MM.1S (cell line): ENCODE measurements around the gene COX8C.

Experiments used
- DNase-seq: peaks from one replicate; pipeline ENCODE4 v3.0.0-alpha.2; 2015
- H2AFZ ChIP-seq: fragments of 300-600 bp; sonication (generic); 2 replicates; pipeline ENCODE4 v1.6.0; 2016; ENCODE audit warnings: antibody characterized with exemption, low read length
- H3F3A ChIP-seq: fragments of 300-600 bp; sonication (generic); 2 replicates; pipeline ENCODE4 v1.6.1; 2016; ENCODE audit warnings: mild to moderate bottlenecking, antibody characterized with exemption, low read length, moderate library complexity, mixed read lengths; ENCODE audit not compliant: insufficient read depth
- H3K27ac ChIP-seq: fragments of 300-600 bp; sonication (generic); 2 replicates; pipeline ENCODE4 v1.5.1; 2016; ENCODE audit warnings: mild to moderate bottlenecking, low read length
- H3K27me3 ChIP-seq: fragments of 300-600 bp; sonication (generic); replicated peaks from 2 replicates; pipeline ENCODE4 v1.6.0; 2016; ENCODE audit warnings: low read length; ENCODE audit not compliant: insufficient read depth
- H3K36me3 ChIP-seq: fragments of 300-600 bp; sonication (generic); replicated peaks from 2 replicates; pipeline ENCODE4 v1.6.1; 2016; ENCODE audit warnings: mild to moderate bottlenecking, low read length, mixed read lengths; ENCODE audit not compliant: insufficient read depth
- H3K4me1 ChIP-seq: fragments of 300-600 bp; sonication (generic); 2 replicates; pipeline ENCODE4 v1.6.1; 2016; ENCODE audit warnings: low read length, mixed read lengths
- H3K4me2 ChIP-seq: fragments of 300-600 bp; sonication (generic); 2 replicates; pipeline ENCODE4 v1.6.0; 2016; ENCODE audit warnings: low read depth, low read length
- H3K4me3 ChIP-seq: fragments of 300-600 bp; sonication (generic); 2 replicates; pipeline ENCODE4 v1.5.1; 2016; ENCODE audit warnings: low read length, mixed read lengths
- H3K79me2 ChIP-seq: fragments of 300-600 bp; sonication (generic); 2 replicates; pipeline ENCODE4 v1.6.1; 2016; ENCODE audit warnings: mixed run types, low read length, mixed read lengths
- H3K9ac ChIP-seq: fragments of 300-600 bp; sonication (generic); 2 replicates; pipeline ENCODE4 v1.6.1; 2016; ENCODE audit warnings: low read length, mixed read lengths
- H3K9me2 ChIP-seq: fragments of 300-600 bp; sonication (generic); replicated peaks from 2 replicates; pipeline ENCODE4 v1.6.1; 2016; ENCODE audit warnings: mild to moderate bottlenecking, low read length, mixed read lengths; ENCODE audit not compliant: insufficient read depth
- H3K9me3 ChIP-seq: fragments of 300-600 bp; sonication (generic); replicated peaks from 2 replicates; pipeline ENCODE4 v1.6.1; 2016; ENCODE audit warnings: mild to moderate bottlenecking, low read length, mixed read lengths; ENCODE audit not compliant: insufficient read depth
- H4K20me1 ChIP-seq: fragments of 300-600 bp; sonication (generic); 2 replicates; pipeline ENCODE4 v1.6.1; 2016; ENCODE audit warnings: mild to moderate bottlenecking, low read length, moderate library complexity, mixed read lengths; ENCODE audit not compliant: insufficient read depth
- EZH2 ChIP-seq: fragments of 300-600 bp; sonication (generic); optimal IDR thresholded peaks from 2 replicates; pipeline ENCODE3; 2017; ENCODE audit warnings: low read depth, mild to moderate bottlenecking, antibody characterized with exemption, low read length, mixed read lengths
- EZH2phosphoT487 ChIP-seq: fragments of 300-600 bp; sonication (generic); IDR thresholded peaks from 2 replicates; pipeline ENCODE4 v1.6.1; 2018; ENCODE audit warnings: antibody characterized with exemption, low read length
- TF ChIP-seq, protein P1 (sequence below): fragments of 300-600 bp; sonication (generic); IDR thresholded peaks from 2 replicates; pipeline ENCODE4 v1.5.1; 2016; ENCODE audit warnings: antibody characterized with exemption, low read length, mixed read lengths

The COX8C gene

DNA sequence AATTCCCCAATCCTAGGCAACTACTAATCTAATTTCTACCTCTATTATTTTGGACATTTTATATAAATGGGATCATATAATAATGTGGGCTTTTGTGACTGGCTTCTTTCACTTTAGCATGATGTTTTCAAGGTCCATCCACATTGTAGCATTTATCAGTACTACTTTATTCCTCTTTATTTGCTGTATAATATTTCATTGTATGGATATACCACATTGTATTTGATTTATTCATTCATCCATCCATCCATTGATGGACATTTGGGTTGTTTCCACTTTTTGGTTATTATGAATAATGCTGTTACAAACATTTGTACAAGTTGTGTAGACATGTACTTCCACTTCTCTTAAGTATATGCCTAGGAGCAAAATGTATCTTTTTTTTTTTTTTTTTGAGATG, 31.4 kb upstream of the COX8C start:
- H3K9ac ChIP-seq, result no peak overlapping the region
- H3K4me3 ChIP-seq, result no peak overlapping the region
- H3K9me2 ChIP-seq, result no peaks in the 10 kb centered on the region
- H3K36me3 ChIP-seq, result no peaks in the 10 kb centered on the region
- TF ChIP-seq EZH2phosphoT487 (no peak), EZH2 (no peak)
- TF ChIP-seq, protein P1, sequence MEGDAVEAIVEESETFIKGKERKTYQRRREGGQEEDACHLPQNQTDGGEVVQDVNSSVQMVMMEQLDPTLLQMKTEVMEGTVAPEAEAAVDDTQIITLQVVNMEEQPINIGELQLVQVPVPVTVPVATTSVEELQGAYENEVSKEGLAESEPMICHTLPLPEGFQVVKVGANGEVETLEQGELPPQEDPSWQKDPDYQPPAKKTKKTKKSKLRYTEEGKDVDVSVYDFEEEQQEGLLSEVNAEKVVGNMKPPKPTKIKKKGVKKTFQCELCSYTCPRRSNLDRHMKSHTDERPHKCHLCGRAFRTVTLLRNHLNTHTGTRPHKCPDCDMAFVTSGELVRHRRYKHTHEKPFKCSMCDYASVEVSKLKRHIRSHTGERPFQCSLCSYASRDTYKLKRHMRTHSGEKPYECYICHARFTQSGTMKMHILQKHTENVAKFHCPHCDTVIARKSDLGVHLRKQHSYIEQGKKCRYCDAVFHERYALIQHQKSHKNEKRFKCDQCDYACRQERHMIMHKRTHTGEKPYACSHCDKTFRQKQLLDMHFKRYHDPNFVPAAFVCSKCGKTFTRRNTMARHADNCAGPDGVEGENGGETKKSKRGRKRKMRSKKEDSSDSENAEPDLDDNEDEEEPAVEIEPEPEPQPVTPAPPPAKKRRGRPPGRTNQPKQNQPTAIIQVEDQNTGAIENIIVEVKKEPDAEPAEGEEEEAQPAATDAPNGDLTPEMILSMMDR, result no peak
- no peak overlapping the region for H3K4me2 ChIP-seq
- H3K4me1 ChIP-seq, result peaks cover 9% of the 10 kb centered on the region; the same call in 1 of the 2 replicates
- H3K27ac ChIP-seq, result no peak overlapping the region
- DNase-seq, result no peak
- no peaks in the 10 kb centered on the region for H3F3A ChIP-seq
- peaks cover 89% of the 10 kb centered on the region for H3K79me2 ChIP-seq
- H3K27me3 ChIP-seq, result no peaks in the 10 kb centered on the region
- H3K9me3 ChIP-seq, result no peaks in the 10 kb centered on the region
- no peaks in the 10 kb centered on the region for H4K20me1 ChIP-seq
- H2AFZ ChIP-seq, result no peak overlapping the region

DNA sequence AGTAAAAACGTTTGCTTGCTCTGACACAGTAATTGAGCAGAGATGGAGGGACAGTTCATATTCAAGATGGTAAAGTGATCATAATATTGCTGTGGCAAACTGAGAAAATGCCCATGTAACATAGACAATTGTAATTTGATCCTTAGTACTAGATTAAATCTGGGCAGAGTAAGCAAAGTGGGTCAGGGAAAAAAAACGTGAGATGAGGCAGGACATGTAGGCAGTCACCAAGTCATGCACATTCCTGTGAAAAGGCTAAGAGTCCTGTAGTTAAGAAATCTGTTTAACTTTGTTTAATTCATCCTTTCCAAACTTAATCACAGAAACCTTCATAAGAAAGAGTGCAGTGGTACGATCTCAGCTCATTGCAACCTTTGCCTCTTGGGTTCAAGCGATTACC, 30.3 kb upstream of the COX8C start:
- H3K27me3 ChIP-seq, result no peaks in the 10 kb centered on the region
- no peaks in the 10 kb centered on the region for H4K20me1 ChIP-seq
- H3F3A ChIP-seq, result no peaks in the 10 kb centered on the region
- H3K79me2 ChIP-seq, result peaks cover 92% of the 10 kb centered on the region
- TF ChIP-seq EZH2phosphoT487 (no peak), EZH2 (no peak)
- no peak overlapping the region for H3K4me3 ChIP-seq
- peaks cover 10% of the 10 kb centered on the region; the same call in 1 of the 2 replicates for H3K4me1 ChIP-seq
- H3K9ac ChIP-seq, result no peak overlapping the region
- H3K9me2 ChIP-seq, result no peaks in the 10 kb centered on the region
- no peaks in the 10 kb centered on the region for H3K9me3 ChIP-seq
- H3K27ac ChIP-seq, result no peak overlapping the region
- H3K4me2 ChIP-seq, result no peak overlapping the region
- H2AFZ ChIP-seq, result no peak overlapping the region
- DNase-seq, result no peak
- no peaks in the 10 kb centered on the region for H3K36me3 ChIP-seq

DNA sequence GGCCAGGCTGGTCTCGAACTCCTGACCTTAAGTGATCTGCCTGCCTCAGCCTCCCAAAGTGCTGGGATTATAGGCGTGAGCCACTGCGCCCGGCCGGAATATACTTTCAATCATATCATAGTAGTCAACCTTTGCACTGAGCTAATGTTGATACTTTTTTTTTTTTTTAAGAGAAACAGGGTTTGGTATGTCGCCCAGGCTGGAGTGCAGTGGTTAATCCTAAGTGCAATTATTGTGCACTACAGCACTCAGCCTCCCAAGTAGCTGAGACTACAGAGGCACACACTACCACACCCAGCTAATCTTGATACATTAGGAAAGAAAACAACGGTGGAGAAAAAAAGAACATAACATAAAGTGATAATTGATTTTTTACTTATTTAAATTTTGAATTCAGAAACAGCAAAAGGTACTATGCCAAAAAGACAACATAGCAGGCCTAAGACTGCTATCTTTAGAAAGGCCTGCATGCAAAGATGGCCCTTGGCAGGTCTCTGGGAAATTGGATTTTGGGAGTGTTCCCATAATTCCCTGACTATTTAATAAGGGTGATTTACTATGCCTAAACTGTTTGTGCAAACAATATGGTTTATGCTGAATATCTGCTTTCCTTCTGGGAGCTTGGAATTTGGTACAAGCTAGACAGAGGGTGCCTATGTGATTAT, 29.6 kb upstream of the COX8C start:
- no peak for TF ChIP-seq EZH2phosphoT487
- TF ChIP-seq, protein P1, result no peak
- TF ChIP-seq EZH2, result no peak
- no peaks in the 10 kb centered on the region for H3F3A ChIP-seq
- H3K4me2 ChIP-seq, result no peak overlapping the region
- DNase-seq, result no peak
- H3K9me2 ChIP-seq, result no peaks in the 10 kb centered on the region
- H3K9ac ChIP-seq, result no peak overlapping the region
- H4K20me1 ChIP-seq, result no peaks in the 10 kb centered on the region
- no peak overlapping the region for H2AFZ ChIP-seq
- no peak overlapping the region for H3K27ac ChIP-seq
- H3K79me2 ChIP-seq, result peaks cover 92% of the 10 kb centered on the region
- H3K4me3 ChIP-seq, result no peak overlapping the region
- H3K36me3 ChIP-seq, result no peaks in the 10 kb centered on the region
- no peaks in the 10 kb centered on the region for H3K9me3 ChIP-seq
- H3K27me3 ChIP-seq, result no peaks in the 10 kb centered on the region
- peaks cover 10% of the 10 kb centered on the region; the same call in 1 of the 2 replicates for H3K4me1 ChIP-seq
